Measurements from ENCODE around the gene NEAT1.

DNA sequence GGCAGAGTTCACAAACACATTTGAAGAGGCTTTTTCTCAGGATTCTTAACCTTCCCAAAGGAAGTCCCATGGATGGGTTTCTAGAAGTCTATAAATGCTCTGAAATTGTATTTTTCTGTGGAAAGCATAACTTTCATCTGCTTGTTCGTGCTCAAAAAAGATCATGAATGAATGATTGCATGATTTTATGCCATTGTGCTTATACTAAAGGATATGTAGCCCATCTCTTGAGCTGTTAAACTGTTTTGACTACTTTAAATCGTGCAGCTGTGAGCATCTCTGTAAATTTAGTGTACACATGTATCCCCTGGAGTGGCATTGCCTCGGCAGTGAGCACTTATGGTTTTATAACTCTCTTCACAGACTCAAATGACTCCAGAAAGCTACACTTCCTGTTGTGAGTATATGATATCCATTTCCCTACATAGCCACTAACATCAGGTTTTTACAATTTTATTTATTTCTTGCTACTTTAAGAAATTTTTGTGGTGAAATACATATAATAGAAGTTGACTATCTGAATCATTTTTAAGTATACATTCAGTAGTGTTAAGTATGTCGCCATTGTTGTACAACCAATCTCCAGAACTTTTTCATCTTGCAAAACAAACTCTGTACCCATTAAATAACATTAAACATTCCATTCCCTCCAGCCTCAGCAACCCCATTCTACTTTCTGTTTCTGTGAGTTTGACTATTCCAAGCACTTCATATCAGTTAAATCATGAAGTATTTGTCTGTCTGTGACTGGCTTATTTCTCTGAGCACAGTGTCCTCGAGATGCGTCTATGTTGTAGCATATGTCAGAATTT, 8.0 kb downstream of the NEAT1 start:
- no peak for TF ChIP-seq CTCF (IDR thresholded peaks at IDR 0.05 in 4 of 5, conservative IDR thresholded peaks at IDR 0.05 in 1 of 5)
- no peak for TF ChIP-seq POLR2A (IDR thresholded peaks at IDR 0.05)

Measured in gastrocnemius medialis (tissue), 4 donors.